Femur (tissue), 1 donor: ENCODE measurements around the gene GPATCH2.
"Not testable (repeated sequence)": the region's sequence is repeated elsewhere in the genome, so short reads cannot be mapped to it uniquely, and the experiment has no call there.

Experiments
- DNase-seq: peaks from one replicate; pipeline ENCODE4 v3.0.0-alpha.2; 2017

The GPATCH2 gene

DNA sequence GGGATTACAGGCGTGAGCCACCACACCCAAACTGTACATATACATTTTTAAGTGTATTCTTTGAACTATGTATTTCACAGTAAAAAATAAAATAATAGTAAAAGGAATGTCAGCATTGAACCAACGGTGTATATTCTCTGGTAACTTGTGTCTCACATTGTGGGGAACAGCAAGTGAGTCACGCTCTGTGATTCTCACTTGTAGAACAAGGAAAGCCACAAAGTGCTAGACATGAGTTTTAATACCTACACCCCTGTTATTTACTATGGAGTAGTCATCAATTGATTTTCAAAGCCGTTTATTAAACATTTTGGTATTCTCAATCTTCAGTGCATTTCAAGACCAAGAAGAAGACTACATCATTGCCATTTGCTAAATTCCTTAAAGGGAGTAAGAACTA, 197.2 kb downstream of the GPATCH2 start:
- no peak for DNase-seq

DNA sequence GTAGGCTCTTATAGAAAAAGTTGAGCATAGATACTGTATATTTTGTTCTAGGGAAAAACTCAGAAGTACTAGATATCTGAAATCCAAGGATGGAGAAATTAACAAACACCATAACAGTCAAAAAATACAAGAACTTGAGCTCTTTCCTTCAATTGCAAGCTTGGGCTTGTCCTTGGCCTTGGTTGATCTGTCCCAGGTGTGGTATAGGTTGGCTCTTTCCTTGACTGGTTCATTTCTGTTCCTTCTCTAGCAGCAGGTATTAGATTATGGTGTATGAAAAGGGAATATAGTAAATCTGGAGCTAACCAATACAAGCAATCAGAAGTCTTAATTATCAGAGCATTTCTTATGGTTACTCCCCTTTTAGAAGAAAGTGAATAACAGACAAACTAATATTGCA, 198.6 kb downstream of the GPATCH2 start:
- DNase-seq = no peak

DNA sequence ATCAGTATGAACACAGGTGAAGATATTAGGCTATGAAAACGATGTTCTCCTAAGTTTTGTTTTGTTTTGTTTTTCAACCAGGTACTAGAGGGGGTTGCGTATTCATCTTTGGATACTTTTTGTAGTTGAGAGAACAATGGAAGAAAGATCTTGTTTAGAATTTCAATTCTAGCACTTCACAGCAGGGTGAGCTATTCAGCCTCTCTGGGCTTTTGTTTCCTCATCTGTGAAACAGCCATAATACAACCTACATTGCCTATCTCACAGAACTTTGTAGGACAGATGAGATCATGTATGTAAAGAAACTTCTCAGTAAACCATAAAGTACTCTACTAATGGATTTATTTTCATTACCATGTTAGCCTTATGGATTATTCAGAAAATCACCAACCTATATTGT, 199.5 kb downstream of the GPATCH2 start:
- no peak for DNase-seq

DNA sequence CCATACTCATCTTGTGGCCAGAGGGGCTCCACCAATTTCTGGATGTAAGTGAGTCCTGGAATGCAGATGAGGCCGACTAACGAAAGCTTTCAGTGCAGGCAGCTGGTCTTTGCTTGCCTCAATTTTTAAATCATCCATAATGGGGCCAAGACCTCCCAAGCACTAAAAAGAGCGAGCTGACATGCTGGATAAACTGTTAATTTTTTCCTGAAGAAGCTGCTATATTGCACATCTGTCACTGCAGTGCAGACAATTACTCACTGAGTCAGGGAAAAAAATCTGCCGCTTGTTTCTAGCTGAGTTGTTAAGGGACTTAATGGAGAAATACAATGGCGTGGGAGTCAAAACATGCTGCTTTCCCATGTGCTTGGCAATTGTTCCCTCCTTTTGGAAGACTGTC, 205.5 kb downstream of the GPATCH2 start:
- peak; percentile 26 for DNase-seq

DNA sequence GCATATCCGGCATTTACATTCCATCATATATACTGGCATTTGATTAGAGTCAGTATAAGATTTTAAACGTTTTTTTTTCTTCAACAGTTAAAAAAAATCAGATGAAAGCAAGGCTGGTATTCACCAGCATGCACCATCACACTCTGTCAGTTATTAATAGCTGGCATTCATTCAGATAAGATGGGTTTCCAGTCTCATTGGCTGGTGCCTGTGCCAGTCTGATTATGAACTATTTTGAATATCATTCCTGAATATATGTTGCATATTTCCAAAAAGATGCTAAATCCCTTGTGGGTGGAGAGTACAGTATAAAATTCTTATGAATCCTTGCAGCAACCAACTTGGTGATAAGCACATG, 211.7 kb downstream of the GPATCH2 start:
- no peak for DNase-seq

DNA sequence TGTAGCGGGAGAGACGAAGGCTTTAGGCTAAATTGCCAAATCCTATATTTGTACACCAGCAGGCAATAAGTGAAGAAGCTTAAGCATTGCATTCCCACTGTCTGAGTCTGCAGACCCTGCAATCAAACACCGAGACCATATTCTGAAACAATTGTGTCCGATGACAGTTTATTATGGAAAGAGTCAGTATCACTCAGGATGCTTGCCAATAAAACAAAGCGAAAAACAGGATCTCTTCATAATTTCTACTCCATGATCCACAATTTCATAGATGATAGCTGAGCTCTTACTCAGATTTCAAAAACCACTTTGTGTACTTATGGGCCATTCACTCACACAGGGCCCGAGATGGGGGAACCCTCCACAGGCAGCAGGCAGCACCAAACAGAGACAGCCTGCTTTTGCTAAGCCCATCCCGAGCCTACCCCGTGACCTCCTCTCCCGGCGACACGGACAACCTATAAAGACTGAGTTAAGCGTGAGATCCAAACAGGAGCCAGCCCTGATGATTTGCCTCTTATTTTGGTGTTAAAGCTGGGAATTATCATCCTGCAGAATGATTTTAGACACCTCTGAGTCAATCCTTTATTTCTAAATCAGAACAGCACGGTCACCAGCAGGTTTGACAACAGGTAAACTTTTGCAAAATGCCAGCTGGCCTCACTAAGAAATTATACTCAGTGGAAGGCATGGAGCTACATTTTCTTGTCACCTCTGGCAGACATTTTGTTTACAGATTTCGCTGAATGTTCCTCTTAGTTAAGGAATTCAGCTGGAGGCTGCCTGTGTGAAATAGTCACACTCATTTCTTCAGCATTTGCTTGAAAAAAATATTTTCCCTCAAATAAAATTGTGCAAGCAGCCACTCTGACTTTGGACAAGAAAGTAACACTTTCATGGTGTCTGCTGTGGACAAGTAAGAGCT, 212.4 kb downstream of the GPATCH2 start:
- no peak for DNase-seq

DNA sequence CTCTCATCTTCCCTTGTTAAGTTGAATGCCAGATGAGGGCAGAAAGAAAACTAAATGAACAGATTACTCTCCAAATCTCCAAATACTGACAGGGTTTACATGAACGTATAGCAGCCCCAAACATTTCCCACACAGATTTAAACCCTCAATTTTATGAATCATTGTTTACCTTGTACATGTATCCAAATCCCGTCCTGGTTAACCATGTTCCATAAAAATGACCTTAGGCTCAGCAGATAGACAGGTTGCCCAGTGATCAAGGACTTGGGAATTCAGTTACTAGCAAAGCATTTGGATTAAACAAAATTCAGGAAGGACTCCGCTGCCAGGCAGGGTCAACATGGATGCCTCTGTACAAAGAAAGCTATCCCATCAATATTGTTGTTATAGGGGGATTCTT, 213.5 kb downstream of the GPATCH2 start:
- no peak for DNase-seq

DNA sequence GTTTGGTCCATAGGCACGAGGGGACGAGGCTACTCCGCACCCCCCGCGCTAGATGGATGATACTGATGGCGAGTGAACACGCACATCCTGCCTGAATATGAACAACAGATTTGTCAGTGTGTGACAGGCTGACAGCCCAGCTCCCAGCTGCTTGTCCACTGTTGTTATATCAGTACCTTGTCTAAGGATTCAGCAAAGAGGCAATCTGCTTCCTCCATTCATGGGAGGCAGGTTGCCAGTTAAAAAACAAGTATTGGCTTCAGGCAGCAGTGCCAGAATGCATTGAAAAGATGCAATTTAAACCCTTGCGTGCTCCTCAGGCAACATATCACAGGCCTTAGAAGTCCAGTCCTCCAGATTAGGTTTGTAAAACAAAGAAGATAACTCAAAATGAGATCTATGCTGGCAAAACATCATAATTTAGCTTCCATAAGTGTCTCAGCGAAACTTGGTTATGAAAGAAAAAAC, 223.3 kb downstream of the GPATCH2 start:
- no peak for DNase-seq

DNA sequence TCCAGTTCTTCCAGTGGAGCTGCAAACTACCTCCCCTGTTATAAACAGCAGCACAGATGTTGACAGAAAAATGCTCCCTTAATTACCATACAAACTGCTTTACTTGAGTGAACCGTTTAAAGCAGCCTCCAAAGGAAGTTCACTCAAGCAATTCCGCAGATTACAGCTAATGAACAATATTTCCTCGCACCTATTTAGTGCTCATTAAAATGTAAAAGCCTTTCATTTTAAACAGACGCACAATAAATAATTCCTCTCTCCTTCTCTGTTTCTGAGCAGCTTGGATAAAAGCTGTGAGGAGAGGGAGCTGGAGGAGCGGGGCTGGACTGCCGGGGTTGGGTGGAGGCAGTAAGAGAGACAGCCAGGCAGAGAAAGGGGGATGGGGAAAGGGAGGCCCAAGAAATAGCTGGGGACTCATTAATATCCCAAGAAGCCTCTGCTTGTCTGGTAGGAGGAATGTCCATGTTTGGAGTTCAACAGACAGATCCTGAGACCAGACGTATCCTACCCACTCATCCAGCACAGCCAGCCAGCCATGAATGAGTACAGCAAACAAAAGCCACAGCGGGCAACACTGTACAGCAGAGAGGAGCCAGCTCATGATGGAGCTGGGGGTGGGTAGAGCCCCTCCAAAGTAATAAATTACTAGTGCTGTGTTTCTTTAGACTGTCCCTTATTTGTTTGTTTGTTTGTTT, 227.7 kb downstream of the GPATCH2 start:
- DNase-seq = no peak

DNA sequence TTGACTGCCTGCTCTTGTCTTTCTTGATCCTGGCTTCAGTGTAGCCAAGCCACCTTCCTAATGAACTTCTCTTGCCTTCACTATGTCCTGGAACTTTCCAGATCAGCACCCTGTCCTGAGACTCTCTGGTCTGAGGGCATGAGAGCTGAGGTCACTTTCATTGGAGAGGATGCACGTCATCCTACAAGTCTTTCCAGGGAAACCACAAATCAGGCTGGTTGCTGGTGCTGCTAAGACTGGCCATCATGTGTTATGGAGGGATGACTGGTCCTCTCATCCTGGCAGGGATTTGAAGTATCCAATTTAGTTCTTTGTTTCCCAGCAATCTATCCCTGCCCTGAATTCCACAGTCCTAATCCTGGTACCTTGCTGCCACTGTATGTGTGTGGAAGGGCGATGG, 228.6 kb downstream of the GPATCH2 start:
- DNase-seq = no peak

DNA sequence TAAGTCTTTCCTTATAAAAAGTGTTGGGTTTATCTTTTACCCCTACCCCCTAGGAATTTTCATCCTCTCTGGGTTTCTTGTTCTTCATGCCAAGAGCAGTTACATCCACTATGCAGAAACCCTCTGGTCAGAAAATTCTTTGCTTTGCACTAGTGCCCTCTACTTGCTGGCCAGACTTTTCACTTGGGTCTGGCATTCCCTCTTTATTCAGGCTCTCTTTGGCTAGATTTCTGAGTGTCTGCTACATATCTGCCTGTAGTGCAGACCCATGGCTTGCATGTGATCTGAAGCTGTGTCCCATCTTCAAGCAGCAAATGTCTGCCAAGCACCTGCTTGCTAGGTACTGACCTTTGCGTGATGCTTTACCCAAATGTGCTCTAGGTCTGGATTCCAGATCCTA, 237.0 kb downstream of the GPATCH2 start:
- no peak for DNase-seq

DNA sequence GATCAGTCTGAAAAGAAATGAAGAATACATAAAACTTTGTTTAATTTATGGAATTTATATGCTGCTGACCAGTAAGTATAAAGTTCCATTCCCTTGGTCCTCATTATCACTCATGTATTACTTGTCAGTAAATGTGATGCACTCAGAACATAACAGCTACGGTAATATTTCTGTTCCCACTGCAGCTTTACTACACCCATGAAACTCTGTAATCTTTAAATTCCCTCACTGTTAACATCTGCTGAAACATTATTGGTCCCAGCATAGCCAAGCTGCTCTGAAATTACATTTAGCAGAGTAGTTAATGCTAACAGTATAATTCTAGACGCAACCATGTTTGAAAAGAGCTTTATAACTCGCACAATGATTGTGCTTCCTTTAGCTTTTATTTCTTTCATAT, 238.4 kb downstream of the GPATCH2 start:
- DNase-seq = no peak

DNA sequence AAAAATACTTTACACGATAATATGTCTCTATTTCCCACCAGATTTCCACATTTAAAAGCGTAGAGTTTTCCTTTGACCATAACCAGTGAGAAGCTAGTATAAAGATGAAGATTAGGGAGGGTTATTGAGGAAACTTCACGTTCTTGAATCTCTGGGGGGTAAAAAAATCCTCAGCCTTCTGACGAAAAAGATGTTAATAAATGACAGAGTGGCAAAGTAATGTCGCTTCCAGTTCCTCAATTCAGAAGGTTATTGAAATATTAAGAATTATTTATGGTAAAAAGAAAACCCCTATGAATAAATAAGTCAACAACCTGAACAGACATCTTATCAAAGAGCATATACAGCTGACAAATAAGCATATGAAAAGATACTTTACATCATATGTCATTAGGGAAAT, 241.0 kb downstream of the GPATCH2 start:
- no peak for DNase-seq

DNA sequence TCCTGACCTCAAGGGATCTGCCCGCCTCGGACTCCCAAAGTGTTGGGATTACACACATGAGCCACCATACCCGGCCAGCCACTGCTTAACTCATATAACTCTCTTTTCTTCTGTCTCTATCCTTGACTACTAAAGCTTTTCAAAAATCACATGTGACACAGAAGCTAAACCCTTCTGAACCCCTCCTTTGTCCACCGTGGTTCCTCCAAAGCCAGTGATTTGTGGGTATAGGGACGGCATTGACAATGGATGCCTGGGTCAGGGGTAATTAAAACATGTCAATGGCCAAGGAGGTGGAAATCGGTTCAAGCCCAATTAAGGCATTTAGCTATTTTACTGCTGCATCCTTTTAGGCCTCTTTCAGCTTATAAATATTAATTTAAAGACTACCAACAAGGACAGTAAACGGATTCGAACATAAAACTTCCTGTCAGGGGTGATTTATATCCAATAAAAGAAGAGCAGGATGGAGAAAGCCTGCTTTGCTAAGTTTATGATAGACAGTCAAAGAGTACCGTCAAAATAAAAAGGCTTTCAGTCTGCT, 242.3 kb downstream of the GPATCH2 start:
- no peak for DNase-seq

DNA sequence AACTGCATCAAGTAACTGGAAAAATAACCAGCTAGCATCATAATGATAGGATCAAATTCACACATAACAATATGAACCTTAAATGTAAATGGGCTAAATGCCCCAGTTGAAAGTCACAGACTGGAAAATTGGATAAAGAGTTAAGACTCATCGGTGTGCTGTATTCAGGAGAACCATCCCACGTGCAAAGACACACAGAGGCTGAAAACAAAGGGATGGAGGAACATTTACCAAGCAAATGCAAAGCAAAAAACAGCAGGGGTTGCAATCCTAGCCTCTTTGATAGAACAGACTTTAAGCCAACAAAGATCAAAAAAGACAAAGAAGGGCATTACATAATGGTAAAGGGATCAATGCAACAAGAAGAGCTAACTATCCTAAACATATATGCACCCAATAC, 249.1 kb downstream of the GPATCH2 start:
- DNase-seq = not testable (repeated sequence)

DNA sequence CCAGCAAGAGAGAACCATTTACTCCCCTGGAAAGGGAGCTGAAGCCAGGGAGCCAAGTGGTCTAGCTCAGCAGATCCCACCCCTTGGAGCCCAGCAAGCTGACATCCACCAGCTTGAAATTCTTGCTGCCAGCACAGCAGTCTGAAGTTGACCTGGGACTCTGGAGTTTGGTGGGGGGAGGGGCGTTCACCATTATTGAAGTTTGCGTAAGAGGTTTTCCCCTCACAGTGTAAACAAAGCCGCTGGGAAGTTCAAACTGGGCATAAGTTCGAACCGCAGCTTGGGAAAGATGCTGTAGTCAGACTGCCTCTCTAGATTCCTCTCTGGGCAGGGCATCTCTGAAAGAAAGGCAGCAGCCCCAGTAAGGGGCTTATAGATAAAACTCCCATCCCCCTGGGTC, 251.1 kb downstream of the GPATCH2 start:
- not testable (repeated sequence) for DNase-seq

DNA sequence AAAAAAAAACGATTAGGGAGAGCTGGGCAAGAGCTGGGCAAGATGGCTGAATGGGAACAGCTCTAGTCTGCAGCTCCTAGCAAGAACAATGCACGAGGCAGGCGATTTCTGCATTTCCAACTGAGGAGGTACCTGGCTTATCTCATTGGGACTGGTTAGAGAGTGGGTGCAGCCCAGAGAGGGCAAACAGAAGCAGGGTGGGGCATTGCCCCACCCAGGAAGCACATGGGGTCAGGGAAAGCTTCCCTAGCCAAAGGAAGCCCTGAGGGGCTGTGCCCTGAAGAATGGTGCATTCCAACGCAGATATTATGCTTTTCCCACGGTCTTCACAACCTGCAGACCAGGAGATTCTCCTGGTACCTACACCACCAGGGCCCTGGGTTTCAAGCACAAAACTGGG, 251.6 kb downstream of the GPATCH2 start:
- no peak for DNase-seq
